ACC112 (cell line): ENCODE results near the gene ANKRD6.
"Not testable (repeated sequence)": the region's sequence is repeated elsewhere in the genome, so short reads cannot be mapped to it uniquely, and the experiment has no call there.

Experiments used
- H2AFZ ChIP-seq: fragments of 200-600 bp; sonication (generic); one replicate; pipeline ENCODE4 v1.6.0; 2017; ENCODE audit warnings: antibody characterized with exemption, low read length; ENCODE audit not compliant: unreplicated experiment
- H3K27ac ChIP-seq: fragments of 200-600 bp; sonication (generic); 2 replicates; pipeline ENCODE4 v1.5.1; 2014; ENCODE audit warnings: low read depth, mild to moderate bottlenecking, antibody characterized with exemption, low read length, moderate library complexity
- H3K27me3 ChIP-seq: fragments of 200-600 bp; sonication (generic); 2 replicates; pipeline ENCODE4 v1.6.1; 2014; ENCODE audit warnings: mild to moderate bottlenecking, antibody characterized with exemption, low read length, moderate library complexity, mixed read lengths; ENCODE audit not compliant: insufficient read depth
- H3K36me3 ChIP-seq: fragments of 200-600 bp; sonication (generic); 2 replicates; pipeline ENCODE4 v1.6.1; 2016; ENCODE audit warnings: mild to moderate bottlenecking, antibody characterized with exemption, low read length, moderate library complexity, mixed read lengths; ENCODE audit not compliant: insufficient read depth
- H3K4me1 ChIP-seq: fragments of 200-600 bp; sonication (generic); one replicate; pipeline ENCODE4 v1.6.1; 2016; ENCODE audit warnings: low read length, mixed read lengths; ENCODE audit not compliant: insufficient read depth, unreplicated experiment, control insufficient read depth
- H3K4me3 ChIP-seq: fragments of 200-600 bp; sonication (generic); 2 replicates; pipeline ENCODE4 v1.5.1; 2014; ENCODE audit warnings: mild to moderate bottlenecking, low read depth, low read length
- H3K79me2 ChIP-seq: fragments of 200-600 bp; sonication (generic); one replicate; pipeline ENCODE4 v1.6.0; 2016; ENCODE audit warnings: low read length; ENCODE audit not compliant: control insufficient read depth, unreplicated experiment, insufficient read depth

Gene ANKRD6

DNA sequence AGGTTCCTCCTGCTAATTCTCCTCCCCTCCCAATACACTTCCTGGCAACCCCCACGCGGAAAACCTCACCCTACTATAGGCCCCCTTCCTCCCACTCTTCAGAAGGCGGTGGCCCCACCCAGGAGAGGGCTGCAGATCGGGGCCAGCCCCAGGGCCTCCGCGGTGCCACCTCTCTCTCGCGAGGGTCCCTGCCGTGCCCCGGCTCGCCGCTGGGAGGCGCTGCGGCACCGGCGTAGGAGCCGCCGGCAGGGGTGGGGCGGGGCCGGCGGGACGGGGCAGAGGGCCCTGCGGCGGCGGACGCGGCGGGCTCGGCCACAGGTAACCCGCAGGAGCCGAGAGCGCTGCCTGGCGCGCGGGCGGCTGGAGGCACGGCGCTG, at the start of gene ANKRD6:
ANKRD6 (plus strand) TSS at position 278 of the 377 bp plus-strand sequence. CDS start 133,825 bp downstream, outside the sequence.
- no peaks in the 10 kb centered on the region for H3K36me3 ChIP-seq
- H3K27ac ChIP-seq, result no peak within 1 kb of the TSS
- H3K4me3 ChIP-seq, result peak within 1 kb of the TSS; percentile 75
- peaks cover 21% of the 10 kb centered on the region for H3K27me3 ChIP-seq
- H2AFZ ChIP-seq, result peak within 1 kb of the TSS; percentile 69
- no peaks in the 10 kb centered on the region for H3K79me2 ChIP-seq
- no peaks in the 10 kb centered on the region for H3K4me1 ChIP-seq

DNA sequence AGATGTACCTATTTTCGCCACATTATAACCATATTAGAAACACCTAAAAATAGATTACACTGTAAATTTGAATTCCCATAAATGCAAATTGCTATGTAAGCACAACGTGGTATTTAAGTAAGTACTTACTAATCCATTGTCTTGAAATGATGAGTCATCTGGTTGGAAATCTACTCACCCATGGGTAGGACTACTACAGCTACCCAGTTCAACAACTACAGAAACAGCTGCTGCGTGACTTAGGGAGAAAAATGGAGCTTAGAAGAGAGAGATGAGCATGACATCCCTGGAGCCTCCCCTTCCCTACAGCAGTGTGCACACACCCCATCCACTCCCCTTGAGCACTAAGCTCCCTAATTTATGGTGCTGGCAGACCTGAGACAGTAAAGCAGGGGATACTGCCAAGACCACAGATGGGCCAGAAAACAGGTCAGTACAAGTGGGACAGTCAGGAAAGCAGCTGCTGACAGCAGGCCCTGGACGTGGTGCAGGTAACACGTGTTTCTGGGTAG, 47.7 kb upstream of the ANKRD6 start:
- Histone ChIP-seq H3K4me1 (no peaks in the 10 kb centered on the region), H3K27me3 (peaks cover 27% of the 10 kb centered on the region), H2AFZ (no peak overlapping the region), H3K36me3 (no peaks in the 10 kb centered on the region), H3K4me3 (no peak overlapping the region), H3K79me2 (no peaks in the 10 kb centered on the region), H3K27ac (no peak overlapping the region)

DNA sequence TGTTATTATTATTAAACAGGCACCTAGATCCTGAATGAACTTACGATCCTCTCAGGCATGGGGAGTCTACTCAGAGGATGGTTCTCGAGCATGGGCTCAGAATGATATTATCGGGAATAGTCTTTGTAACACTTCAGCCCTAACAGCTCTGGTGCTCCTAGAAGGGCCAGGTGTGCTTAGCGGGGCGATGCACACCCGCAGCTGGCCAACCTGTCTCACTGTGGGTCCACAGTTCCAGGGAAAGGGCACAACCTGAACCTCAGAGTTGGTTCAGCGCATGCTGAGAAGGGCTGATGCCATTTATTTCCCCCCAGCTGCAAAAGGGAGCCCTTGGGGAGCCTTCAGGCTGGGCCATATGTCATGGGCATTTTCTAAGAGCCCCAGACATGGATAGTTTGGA, 47.1 kb upstream of the ANKRD6 start:
- H2AFZ ChIP-seq, result no peak overlapping the region
- H3K27ac ChIP-seq, result no peak overlapping the region
- no peak overlapping the region for H3K4me3 ChIP-seq
- H3K36me3 ChIP-seq, result no peaks in the 10 kb centered on the region
- H3K4me1 ChIP-seq, result no peaks in the 10 kb centered on the region
- no peaks in the 10 kb centered on the region for H3K79me2 ChIP-seq
- peaks cover 28% of the 10 kb centered on the region for H3K27me3 ChIP-seq

DNA sequence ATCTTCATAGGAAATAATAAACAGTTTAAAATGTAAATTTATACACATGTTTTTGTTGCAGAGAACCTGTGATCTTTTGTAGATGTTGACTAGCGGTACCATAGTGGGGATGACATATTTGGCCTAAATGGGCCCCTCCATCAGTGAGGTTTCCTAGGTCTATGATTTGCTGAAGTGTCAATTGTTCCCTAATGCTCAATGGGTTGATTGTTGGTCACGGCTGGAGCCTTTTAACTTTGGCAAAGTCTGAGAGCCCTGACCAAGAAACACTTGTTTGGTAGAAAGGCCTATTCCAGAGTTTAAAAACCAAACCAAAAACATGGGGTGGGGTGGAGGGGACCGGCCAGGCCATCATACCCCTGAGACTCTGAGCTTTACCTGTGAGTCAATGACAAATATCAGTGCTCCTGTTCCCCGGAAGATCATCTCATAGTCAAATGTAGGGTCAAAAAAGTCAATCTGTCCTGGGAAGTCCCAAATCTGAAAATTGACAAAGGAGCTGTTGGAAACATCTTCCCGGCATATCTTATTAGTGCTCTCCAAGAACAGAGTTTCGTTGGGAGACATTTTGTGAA, 45.9 kb upstream of the ANKRD6 start:
- Histone ChIP-seq H3K36me3 (no peaks in the 10 kb centered on the region), H2AFZ (no peak overlapping the region), H3K27ac (no peak overlapping the region)

DNA sequence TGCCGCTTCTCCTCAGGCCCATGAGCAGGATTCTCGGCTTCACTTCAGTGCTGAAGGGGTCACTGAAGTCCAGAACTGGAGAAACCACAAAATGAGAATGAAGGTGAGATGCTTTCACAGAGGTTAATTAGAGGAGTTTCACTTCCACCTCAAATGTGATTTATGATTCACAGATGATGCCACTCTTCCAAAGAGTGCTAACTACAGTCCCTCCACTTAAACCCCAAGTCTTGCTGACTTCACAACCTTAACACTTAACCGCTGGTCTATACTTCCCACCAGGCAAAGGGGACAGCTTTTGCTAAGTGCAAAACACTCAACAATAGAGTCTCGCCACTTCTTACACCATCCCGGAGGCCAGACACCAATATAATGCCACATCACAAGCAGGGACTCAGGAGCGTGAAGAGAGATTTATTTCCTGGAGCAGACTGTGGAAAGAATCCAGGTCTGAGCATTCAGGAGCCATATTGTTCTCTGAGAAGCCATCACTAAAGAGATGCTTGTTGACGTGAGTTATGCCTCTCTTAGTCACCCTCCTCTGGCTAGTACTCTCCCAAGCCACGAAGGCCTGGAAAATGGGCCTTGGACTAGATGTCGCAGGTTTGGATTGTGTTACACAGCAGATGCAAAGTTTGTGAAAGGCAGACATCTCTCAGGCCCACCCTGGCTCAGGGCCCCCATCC, 45.3 kb upstream of the ANKRD6 start:
- H3K79me2 ChIP-seq, result no peaks in the 10 kb centered on the region
- no peaks in the 10 kb centered on the region for H3K36me3 ChIP-seq
- H3K4me3 ChIP-seq, result no peak overlapping the region
- no peak overlapping the region for H3K27ac ChIP-seq
- no peak overlapping the region for H2AFZ ChIP-seq
- no peaks in the 10 kb centered on the region for H3K4me1 ChIP-seq
- peaks cover 19% of the 10 kb centered on the region for H3K27me3 ChIP-seq

More for the DNA sequence above, 45.9 kb upstream of the ANKRD6 start:
- peaks cover 18% of the 10 kb centered on the region for H3K27me3 ChIP-seq
- no peaks in the 10 kb centered on the region for H3K79me2 ChIP-seq
- no peaks in the 10 kb centered on the region for H3K4me1 ChIP-seq
- no peak overlapping the region for H3K4me3 ChIP-seq

DNA sequence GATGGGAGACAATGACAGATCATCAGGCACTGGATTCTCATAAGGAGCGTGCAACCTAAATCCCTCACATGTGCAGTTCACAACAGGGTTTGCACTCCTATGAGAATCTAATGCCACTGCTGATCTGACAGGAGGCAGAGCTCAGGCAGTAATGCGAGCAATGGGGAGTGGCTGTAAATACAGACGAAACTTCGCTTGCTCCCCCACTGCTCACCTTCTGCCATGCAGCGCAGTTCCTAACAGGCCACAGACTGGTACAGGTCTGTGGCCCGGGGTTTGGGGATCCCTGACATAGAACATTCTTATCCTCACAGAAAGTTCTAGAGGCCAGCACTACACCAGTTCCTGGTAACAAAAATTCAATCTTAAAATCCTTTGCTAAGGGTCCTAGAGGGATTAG, 44.1 kb upstream of the ANKRD6 start:
- Histone ChIP-seq H3K4me3 (no peak overlapping the region), H3K36me3 (no peaks in the 10 kb centered on the region), H2AFZ (no peak overlapping the region), H3K27ac (no peak overlapping the region), H3K79me2 (no peaks in the 10 kb centered on the region), H3K27me3 (peaks cover 23% of the 10 kb centered on the region), H3K4me1 (no peaks in the 10 kb centered on the region)

DNA sequence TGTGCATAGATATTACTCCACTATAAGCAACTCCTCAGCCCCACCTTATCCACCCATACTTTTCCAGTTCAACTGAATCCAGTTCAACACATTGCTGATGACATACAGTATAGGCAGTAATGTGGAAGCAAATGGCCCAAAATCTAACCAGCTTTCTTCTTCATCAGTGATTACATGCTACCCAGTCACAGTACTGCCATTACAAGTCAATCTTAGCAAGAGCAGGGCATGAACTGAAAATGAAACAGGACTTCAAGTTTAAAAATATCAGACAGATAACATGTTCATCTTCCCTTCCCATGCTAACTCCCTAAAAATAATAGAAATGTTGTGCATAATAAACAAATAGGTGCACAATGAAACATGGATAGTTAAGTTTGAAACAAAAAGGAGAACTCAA, 40.1 kb upstream of the ANKRD6 start:
- H3K27me3 ChIP-seq, result peaks cover 43% of the 10 kb centered on the region
- no peaks in the 10 kb centered on the region for H3K4me1 ChIP-seq
- H3K27ac ChIP-seq, result no peak overlapping the region
- H3K4me3 ChIP-seq, result no peak overlapping the region
- H2AFZ ChIP-seq, result no peak overlapping the region
- H3K36me3 ChIP-seq, result no peaks in the 10 kb centered on the region
- no peaks in the 10 kb centered on the region for H3K79me2 ChIP-seq

DNA sequence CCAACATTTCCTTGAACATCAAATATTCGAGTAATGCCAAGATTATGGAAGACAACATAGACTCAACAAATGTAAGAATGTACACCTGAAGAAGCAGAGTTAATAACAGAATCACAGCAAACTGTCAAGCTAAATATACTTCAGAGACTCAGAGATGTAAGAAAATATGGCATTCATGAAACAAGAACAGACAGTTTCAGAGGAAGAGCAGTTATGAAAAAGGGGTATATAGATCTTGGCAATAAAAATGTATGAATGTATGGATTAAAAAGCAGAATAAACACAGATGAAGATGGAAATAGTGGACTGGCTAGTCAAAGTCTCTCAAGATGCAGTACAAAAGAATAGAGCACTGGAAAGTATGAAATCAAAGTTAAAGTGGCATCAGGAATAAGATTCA, 39.3 kb upstream of the ANKRD6 start:
- peaks cover 47% of the 10 kb centered on the region for H3K27me3 ChIP-seq
- H3K36me3 ChIP-seq, result no peaks in the 10 kb centered on the region
- H3K79me2 ChIP-seq, result no peaks in the 10 kb centered on the region
- no peaks in the 10 kb centered on the region for H3K4me1 ChIP-seq
- no peak overlapping the region for H2AFZ ChIP-seq
- no peak overlapping the region for H3K27ac ChIP-seq
- no peak overlapping the region for H3K4me3 ChIP-seq

DNA sequence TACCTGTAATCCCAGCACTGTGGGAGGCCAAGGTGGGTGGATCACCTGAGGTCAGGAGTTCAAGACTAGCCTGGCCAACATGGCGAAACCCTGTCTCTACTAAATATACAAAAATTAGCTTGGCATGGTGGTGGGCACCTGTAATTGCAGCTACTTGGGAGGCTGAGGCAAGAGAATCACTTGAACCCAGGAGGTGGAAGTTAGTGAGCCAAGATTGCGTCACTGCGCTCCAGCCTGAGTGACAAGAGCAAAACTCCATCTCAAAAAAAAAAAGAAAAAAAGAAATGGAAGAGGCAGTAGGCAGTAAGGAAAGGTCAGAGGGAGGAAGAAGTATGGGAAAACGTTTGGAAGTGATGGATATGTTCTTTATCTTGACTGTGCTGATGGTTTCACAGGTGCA, 35.1 kb upstream of the ANKRD6 start:
- H3K4me1 ChIP-seq, H3K79me2 ChIP-seq, H3K4me3 ChIP-seq, H3K36me3 ChIP-seq, H2AFZ ChIP-seq, H3K27ac ChIP-seq: not testable (repeated sequence)
- peaks cover 34% of the 10 kb centered on the region for H3K27me3 ChIP-seq

DNA sequence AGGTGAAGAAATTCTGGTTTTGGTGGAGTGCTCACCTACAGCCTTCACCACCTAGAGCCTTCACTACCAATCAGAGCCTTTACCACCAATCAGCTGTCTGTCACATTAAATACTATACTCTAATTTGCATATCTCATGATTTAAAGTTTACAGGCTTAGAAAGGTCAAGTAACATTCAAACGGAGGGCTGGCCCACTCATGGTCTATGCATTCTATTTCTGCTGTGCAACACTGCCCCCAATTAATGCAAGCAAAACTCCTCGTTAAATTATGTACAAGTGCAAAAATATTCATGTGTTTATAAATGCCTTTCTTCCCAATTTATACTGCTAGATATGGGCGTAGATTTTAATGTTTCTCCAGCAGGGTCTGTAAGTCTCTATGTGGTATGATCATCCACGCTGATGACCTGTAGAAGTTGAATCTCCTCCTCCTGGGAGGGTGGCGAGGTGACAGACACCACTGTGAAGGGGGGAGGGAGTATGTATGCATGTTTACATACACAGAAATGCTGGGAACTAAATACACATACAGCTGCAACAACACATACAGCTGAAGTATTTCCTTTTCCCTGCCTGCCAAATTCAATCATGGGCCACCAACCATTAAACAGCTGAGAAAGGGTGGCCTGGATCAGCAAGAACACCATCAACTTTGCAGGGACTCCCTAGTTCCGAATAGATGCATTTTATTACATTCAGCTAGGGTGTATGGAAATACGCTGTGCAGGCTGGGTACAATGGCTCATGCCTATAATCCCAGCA, 34.0 kb upstream of the ANKRD6 start:
- Histone ChIP-seq H3K4me3 (no peak overlapping the region), H3K79me2 (no peaks in the 10 kb centered on the region), H2AFZ (no peak overlapping the region), H3K36me3 (no peaks in the 10 kb centered on the region), H3K4me1 (no peaks in the 10 kb centered on the region), H3K27me3 (peaks cover 24% of the 10 kb centered on the region), H3K27ac (no peak overlapping the region)
